Hematopoietic multipotent progenitor cell treated with erythropoietin and hydrocortisone succinate and interleukin-3 and kit ligand, for 8 days (in vitro differentiated cells): ENCODE measurements around the gene THOP1.

Experiments used
- DNase-seq: peaks from one replicate; pipeline ENCODE4 v3.0.0-alpha.2; 2015

Gene THOP1

GRCh38 chr19:2819540-2820111 is 34.3 kb downstream of the THOP1 start, which contains the start of gene ZNF554:
Gene ZNF554, plus strand, starts transcription at chr19:2819868. Its CDS starts 204 bp downstream, at chr19:2820072.
- DNase-seq, result peak; percentile 96

GRCh38 chr19:2820112-2820702 is 34.9 kb downstream of the THOP1 start:
- peak; percentile 13 for DNase-seq

GRCh38 chr19:2822846-2823245 is 37.5 kb downstream of the THOP1 start:
- DNase-seq, result no peak

GRCh38 chr19:2823646-2824045 is 38.3 kb downstream of the THOP1 start:
- DNase-seq, result no peak

GRCh38 chr19:2824129-2824528 is 38.8 kb downstream of the THOP1 start:
- no peak for DNase-seq

GRCh38 chr19:2827022-2827421 is 41.7 kb downstream of the THOP1 start:
- DNase-seq, result no peak

- no peak for DNase-seq
Observed at GRCh38 chr19:2827840-2828489, 42.7 kb downstream of the THOP1 start.

- DNase-seq, result no peak
Observed at GRCh38 chr19:2834294-2834871, 49.1 kb downstream of the THOP1 start.

- no peak for DNase-seq
Observed at GRCh38 chr19:2837430-2837829, 52.1 kb downstream of the THOP1 start.

- peak; percentile 98 for DNase-seq
Observed at GRCh38 chr19:2840794-2841791, 55.8 kb downstream of the THOP1 start, which contains the start of gene ZNF555. Gene ZNF555, plus strand, starts transcription at chr19:2841475. Its CDS starts 98 bp downstream, at chr19:2841573.

GRCh38 chr19:2841855-2842574 is 56.7 kb downstream of the THOP1 start:
- no peak for DNase-seq

GRCh38 chr19:2845107-2845506 is 59.8 kb downstream of the THOP1 start:
- DNase-seq, result no peak

GRCh38 chr19:2846180-2846894 is 61.0 kb downstream of the THOP1 start:
- DNase-seq, result no peak

- no peak for DNase-seq
Observed at GRCh38 chr19:2847507-2847906, 62.2 kb downstream of the THOP1 start.

- DNase-seq, result no peak
Observed at GRCh38 chr19:2848616-2849015, 63.3 kb downstream of the THOP1 start.

- DNase-seq, result no peak
Observed at GRCh38 chr19:2850256-2850925, 65.1 kb downstream of the THOP1 start.

GRCh38 chr19:2852598-2852997 is 67.3 kb downstream of the THOP1 start:
- DNase-seq, result no peak

- DNase-seq, result no peak
Observed at GRCh38 chr19:2853015-2853606, 67.8 kb downstream of the THOP1 start.

GRCh38 chr19:2854849-2855248 is 69.5 kb downstream of the THOP1 start:
- DNase-seq, result no peak

GRCh38 chr19:2856457-2857050 is 71.3 kb downstream of the THOP1 start:
- no peak for DNase-seq
